ENCODE data around the gene TRIM42.

TRIM42 gene
- 0 to 0.06 (median 0) reads per million in 18 experiments for total RNA-seq

GRCh38 chr3:140677764-140678163 lies at the start of gene TRIM42:
Gene TRIM42, plus strand, starts transcription at chr3:140678064. Its CDS starts 166 bp downstream, at chr3:140678230.
- no peak for DNase-seq

- no peak for DNase-seq
Observed at GRCh38 chr3:140628606-140629005, 49.3 kb upstream of the TRIM42 start.

DNA sequence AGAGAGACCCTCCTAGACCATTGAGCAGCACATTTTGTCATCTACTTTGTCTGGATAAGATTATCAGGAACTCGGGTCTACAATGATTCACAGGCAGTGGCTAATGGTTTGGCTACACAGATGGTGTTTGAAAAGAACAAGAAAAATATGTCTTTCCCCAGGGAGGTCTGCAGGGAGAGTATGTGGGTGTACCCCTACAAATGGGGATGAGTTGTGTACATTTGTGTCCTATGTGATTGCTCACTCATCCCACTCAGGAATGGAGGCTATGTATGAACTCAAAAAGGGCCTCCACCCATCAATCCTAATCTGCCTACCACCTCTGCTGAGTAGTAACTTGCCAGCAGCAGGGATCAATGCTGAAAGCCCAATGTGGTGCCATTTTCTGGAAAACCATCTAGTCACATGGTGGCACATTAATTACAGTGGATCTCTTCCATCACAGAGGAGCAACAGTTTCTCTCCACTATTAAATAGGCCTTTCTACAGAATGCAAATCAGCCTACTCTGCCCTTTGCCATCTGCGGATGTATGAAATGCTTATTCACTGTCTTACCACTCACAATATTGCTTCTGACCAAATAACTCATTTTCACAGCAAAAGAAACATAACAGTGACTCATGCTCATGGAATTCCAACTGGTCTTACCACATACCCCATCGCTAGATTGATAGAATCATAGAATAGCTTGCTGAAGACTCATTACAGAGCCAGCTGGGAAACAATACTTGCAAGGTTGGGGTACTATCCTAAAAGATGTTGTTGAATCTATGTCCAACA lies 48.3 kb upstream of the TRIM42 start:
- DNase-seq = no peak

DNA sequence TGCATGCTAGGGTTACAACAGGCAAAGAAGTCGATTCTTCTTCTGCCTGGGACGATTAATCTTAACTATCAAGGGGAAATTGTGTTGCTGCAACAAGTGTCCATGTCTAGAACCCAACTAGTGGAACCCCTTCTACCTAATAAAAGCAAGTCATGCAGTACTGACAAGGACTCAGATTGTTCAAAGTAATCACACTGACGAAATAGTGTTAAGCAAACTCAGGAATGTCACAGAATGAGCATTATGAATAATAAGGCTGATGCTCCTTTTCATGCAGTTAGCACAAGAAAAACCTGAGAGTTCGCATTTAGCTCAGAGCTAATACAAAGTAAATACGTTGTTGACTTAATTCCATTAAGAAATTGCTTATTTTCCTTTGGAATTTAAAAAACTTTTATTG lies 47.5 kb upstream of the TRIM42 start:
- DNase-seq = no peak

- no peak for DNase-seq
Observed at GRCh38 chr3:140630866-140631265, 47.0 kb upstream of the TRIM42 start.

GRCh38 chr3:140635276-140635675 lies 42.6 kb upstream of the TRIM42 start:
- no peak for DNase-seq

GRCh38 chr3:140636406-140637138 lies 41.3 kb upstream of the TRIM42 start:
- DNase-seq = no peak

DNA sequence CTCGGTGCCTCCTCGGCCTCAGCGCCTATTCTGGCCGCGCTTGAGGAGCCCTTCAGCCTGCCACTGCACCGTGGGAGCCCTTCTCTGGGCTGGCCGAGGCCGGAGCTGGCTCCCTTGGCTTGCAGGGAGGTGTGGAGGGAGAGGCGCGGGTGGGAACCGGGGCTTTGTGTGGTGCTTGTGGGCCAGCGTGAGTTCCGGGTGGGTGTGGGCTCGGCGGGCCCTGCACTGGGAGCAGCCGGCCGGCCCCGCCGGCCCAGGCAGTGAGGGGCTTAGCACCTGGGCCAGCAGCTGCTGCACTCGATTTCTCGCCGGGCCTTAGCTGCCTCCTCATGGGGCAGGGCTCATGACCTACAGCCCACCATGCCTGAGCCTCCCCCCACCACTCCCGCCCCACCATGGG lies 26.6 kb upstream of the TRIM42 start:
- DNase-seq = no peak

- DNase-seq = no peak
Observed at GRCh38 chr3:140655678-140656077, 22.2 kb upstream of the TRIM42 start.

DNA sequence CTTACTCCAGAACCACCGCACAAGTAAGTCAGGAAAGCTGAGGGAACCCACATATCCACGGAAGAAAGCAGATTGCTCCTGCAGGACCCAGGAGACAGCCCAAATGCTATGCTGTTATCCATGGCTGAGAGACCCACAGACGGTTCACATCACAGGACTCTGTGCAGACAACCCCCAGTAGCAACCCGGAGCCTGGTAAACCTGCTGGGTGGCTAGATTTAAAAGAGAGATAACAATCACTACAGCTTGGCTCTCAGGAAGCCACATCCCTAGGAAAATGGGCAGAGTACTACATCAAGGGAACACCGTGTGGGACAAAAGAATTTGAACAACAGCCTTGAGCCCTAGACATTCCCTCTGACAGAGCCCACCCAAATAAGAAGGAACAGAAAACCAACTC lies 13.8 kb upstream of the TRIM42 start:
- no peak for DNase-seq

DNA sequence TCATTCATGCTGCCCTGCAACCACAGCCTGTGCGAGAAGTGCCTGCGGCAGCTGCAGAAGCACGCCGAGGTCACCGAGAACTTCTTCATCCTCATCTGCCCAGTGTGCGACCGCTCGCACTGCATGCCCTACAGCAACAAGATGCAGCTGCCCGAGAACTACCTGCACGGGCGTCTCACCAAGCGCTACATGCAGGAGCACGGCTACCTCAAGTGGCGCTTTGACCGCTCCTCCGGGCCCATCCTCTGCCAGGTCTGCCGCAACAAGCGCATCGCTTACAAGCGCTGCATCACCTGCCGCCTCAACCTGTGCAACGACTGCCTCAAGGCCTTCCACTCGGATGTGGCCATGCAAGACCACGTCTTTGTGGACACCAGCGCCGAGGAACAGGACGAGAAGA lies 4.7 kb downstream of the TRIM42 start:
- DNase-seq = no peak

- no peak for DNase-seq
Observed at GRCh38 chr3:140686128-140686527, 8.3 kb downstream of the TRIM42 start.

- no peak for DNase-seq
Observed at GRCh38 chr3:140686948-140687347, 9.1 kb downstream of the TRIM42 start.

DNA sequence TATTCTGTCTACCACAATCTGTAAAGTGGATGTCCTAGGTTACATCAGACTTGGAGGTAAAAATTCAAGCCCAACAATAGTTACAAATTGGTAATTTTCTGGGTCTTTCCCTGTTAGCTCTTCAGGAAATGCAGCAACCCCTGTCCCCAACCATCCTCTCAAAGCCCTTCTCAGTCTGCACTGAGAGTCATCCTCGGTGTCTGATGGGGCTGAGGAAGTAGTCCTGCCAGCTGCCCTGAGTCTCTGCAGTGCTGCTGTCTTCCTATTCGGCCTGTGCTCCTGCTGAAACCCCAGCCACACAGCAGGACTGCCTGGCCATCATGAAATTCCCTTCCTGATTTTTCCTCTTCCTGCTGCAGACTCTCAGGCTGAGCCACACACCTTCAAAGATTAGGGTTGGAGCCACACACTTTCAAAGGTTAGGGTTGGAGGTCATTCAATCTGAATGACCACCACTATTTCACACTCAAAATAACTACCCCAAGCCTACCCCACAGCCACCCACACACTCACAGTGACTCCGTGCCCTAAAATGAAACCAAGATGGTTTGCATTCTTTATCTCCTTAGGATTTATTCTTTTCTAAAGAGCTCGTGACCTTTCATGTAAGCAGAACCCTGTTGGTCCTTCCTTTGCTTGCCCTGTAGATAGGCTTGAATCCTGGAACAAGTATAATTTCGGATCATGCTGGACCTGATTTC lies 17.6 kb downstream of the TRIM42 start:
- DNase-seq = no peak

GRCh38 chr3:140699516-140700231 lies 21.8 kb downstream of the TRIM42 start:
- DNase-seq = no peak

DNA sequence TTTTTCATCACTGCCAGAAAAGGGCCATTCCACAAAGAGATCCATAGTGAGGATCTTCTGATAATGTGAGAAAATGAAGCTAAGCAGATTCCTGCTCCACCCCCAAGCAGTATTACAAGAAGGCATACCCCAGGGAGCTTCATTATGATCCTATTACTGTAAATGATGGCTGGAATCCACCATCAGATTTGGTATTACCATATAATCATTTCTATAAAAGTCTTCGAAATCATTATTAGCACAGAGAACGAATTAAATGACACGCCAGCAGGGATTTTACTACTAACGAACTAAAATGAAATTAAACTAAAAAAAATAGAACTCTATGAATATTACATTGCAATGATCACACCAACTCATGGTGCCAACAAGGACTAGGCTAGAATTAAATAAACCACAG lies 24.4 kb downstream of the TRIM42 start:
- no peak for DNase-seq

DNA sequence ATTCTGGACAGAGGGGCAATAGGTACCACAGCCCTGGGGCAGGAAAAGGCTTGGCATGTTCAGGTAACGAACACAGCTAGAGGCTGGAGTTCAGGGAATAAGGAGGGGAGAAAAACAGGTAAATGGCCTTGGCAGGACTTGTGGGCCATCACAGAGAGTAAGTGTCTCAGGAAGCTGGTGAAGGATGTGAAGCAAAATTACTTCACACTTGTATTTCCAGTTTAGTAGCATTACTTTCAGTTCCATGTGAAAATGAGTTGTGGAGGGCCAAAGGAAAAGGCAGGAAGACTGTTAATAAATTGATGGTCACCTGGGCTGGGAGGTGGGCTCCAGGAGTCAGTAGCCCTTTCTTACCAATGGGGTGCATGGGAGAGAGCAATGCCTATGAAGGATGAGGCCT lies 25.6 kb downstream of the TRIM42 start:
- no peak for DNase-seq

- no peak for DNase-seq
Observed at GRCh38 chr3:140704733-140705132, 26.9 kb downstream of the TRIM42 start.

DNA sequence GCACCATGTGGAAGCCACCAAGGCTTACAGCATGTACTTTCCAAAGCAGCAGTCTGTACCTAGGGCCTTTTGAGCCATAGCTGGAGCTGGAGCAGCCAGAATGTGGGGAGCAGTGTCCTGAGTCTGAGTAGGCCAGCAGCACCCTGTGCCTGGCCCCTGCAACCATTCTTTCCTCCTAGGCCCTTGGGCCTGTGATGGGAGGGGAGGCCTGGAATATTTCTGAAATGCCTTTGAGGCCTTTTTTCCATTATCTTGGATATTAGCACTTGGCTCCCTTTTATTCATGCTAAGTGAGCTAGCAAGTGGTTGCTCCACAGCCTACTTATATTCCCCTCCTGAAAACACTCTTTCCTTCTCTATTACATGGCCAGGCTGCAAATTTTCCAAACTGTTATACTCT lies 28.1 kb downstream of the TRIM42 start:
- no peak for DNase-seq

DNA sequence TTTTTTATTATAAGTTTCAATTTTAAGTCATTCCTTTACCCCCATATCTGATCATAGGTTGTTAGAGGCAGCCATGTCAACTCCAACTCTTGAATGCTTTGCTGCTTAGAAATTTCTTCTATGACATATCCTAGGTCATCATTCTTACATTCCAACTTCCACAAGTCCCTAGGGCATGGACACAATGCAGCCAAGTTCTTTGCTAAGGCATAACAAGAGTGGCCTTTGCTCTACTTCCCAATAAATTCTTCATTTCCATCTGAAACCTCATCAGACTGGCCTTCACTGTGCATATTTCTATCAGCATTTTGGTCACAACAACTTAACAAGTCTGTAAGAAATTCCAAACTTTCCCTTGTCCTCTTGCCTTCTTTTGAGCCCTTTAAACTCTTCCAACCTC lies 28.5 kb downstream of the TRIM42 start:
- no peak for DNase-seq

DNA sequence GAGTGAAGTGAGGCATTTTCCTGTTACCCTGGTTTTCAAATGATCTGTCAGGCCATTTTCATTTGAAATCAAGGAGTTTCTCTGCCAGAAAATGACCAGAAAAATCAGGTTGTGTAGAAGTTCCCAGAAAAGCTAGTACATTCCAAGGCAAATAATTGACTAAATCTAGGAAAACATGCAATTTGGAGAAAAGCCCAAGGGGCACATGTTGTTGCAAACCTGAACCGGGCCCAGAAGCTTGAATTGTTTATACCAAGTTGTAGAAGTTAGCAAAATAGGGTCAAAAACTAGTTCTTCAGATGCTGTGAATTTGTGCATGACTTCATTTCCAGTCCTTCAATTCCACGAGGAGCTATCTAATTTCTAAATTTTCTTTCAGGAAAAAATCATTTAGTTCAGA lies 31.0 kb downstream of the TRIM42 start:
- DNase-seq = no peak

DNA sequence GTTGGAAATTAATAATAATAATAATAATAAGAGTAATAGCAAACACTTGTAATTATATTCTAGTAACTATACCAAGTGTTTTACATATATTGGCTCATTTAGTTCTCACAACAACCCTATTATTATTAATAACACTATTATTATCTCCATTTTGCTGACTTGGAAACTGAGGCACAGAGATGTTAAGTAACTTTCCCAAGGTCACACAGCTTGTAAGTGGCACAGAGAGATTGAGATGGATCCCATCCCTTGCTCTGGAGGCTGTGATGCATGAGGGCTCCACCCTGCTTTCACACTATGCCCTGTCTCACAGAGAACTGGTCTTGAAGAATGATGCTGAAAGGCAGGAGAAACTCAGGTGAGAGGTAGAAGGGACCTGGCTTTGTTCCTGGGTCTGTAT lies 31.9 kb downstream of the TRIM42 start:
- no peak for DNase-seq
